ENCODE data around the gene CXXC5.

Gene CXXC5

GRCh38 chr5:139638736-139639618, 9.2 kb upstream of the CXXC5 start:
- no peak for DNase-seq

- no peak for DNase-seq
Measured at GRCh38 chr5:139639619-139640380, 8.3 kb upstream of the CXXC5 start.

GRCh38 chr5:139640421-139641115, 7.6 kb upstream of the CXXC5 start:
- DNase-seq, result no peak

- DNase-seq, result no peak
Measured at GRCh38 chr5:139641116-139642080, 6.8 kb upstream of the CXXC5 start.

GRCh38 chr5:139642213-139642612, 5.9 kb upstream of the CXXC5 start:
- no peak for DNase-seq

GRCh38 chr5:139642891-139643871, 5.0 kb upstream of the CXXC5 start:
- no peak for DNase-seq

- no peak for DNase-seq
Measured at GRCh38 chr5:139644001-139644456, 4.1 kb upstream of the CXXC5 start.

- DNase-seq, result no peak
Measured at GRCh38 chr5:139644646-139645429, 3.3 kb upstream of the CXXC5 start.

- DNase-seq, result no peak
Measured at GRCh38 chr5:139645430-139645871, 2.7 kb upstream of the CXXC5 start.

- no peak for DNase-seq
Measured at GRCh38 chr5:139646111-139646510, 2.0 kb upstream of the CXXC5 start.

- DNase-seq, result no peak
Measured at GRCh38 chr5:139646912-139647505, 1.1 kb upstream of the CXXC5 start.

GRCh38 chr5:139647506-139648204, 494 bp upstream of the CXXC5 start:
- DNase-seq, result no peak

- DNase-seq, result no peak
Measured at GRCh38 chr5:139649082-139649991, 1.2 kb downstream of the CXXC5 start.

- no peak for DNase-seq
Measured at GRCh38 chr5:139650031-139650688, 2.0 kb downstream of the CXXC5 start.

GRCh38 chr5:139650689-139651042, 2.5 kb downstream of the CXXC5 start:
- no peak for DNase-seq

GRCh38 chr5:139651043-139651834, 3.1 kb downstream of the CXXC5 start:
- DNase-seq, result no peak
